Stimulated activated CD4-positive, alpha-beta T cell treated with anti-CD3 and anti-CD28 coated beads, Interleukin-12 subunit alpha, Interleukin-12 subunit beta, amount 100 ng/mL, for 24 hours (primary cell): Measurements from ENCODE around the gene NLRP3.
"Not testable (repeated sequence)": the region's sequence is repeated elsewhere in the genome, so short reads cannot be mapped to it uniquely, and the experiment has no call there.

ENCODE experiments used
- DNase-seq, 2 experiments: peaks; one replicate each; pipeline ENCODE4 v3.0.0-alpha.2; 2020; ENCODE audit warnings: low read depth in 2 of 2

The NLRP3 gene

GRCh38 chr1:247469141-247469535, 53.2 kb downstream of the NLRP3 start:
- DNase-seq: no peak

- not testable (repeated sequence) for DNase-seq
Measured at GRCh38 chr1:247470942-247471429, 55.0 kb downstream of the NLRP3 start.

GRCh38 chr1:247471445-247472016, 55.6 kb downstream of the NLRP3 start:
- DNase-seq: no peak

DNA sequence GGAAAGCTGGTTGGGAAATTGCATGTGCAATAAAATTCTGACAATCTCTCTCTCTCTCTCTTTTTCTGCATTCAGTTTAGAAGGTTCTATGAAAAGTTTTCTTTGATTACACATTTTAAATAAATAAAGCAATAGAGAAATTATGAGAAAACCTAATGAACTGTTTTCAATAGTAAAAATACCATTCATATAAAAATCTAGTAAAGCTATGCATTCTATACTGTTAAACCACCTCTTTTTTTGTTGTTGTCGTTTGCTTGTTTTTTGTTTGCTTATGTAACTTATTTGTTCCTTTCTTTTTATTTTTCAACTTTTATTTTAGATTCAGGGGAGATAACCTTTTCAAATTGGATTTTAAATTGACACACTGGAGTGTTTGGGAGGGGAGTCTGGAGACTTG, 56.1 kb downstream of the NLRP3 start:
- DNase-seq: no peak

DNA sequence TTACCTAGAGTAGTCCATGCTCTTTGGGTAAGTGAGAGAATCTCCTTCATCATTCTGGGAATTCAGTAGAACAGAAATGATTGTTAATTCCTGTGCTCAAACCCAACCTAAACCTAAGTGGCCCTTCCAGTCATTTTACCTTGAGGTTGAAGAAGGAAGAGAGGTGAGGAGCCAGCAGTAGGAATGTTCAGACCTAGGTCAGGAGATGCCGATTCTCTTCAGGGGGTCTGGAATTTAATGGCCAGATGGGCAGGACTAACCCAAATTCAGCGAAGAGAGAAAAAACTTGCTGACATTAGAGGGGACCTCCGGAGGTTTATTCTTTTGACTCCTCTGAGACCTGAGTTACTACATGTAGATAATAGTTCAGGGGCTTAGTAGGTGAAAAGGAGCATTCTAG, 58.4 kb downstream of the NLRP3 start:
- no peak for DNase-seq

GRCh38 chr1:247475793-247476192, 59.8 kb downstream of the NLRP3 start:
- no peak for DNase-seq

GRCh38 chr1:247476328-247477058, 60.5 kb downstream of the NLRP3 start:
- not testable (repeated sequence) for DNase-seq

DNA sequence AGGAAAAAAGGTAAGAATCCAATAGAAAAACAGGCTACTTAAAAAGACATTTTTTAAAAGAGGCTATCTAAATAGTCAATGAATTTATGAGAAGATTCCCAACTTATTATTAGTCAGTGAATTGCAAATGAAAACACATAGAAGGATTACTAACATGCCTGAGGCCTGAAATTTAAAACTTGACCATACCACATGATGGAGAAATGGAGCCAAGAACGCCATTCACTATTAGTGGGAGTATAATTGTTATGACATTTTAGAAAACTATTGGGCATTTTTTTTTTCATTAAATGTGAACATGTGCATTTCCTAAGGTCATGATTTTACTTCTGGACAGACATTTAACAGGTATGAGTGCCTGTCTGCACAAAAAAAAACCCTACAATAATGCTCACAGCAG, 66.8 kb downstream of the NLRP3 start:
- DNase-seq: no peak

GRCh38 chr1:247487057-247487456, 71.1 kb downstream of the NLRP3 start:
- DNase-seq: no peak

DNA sequence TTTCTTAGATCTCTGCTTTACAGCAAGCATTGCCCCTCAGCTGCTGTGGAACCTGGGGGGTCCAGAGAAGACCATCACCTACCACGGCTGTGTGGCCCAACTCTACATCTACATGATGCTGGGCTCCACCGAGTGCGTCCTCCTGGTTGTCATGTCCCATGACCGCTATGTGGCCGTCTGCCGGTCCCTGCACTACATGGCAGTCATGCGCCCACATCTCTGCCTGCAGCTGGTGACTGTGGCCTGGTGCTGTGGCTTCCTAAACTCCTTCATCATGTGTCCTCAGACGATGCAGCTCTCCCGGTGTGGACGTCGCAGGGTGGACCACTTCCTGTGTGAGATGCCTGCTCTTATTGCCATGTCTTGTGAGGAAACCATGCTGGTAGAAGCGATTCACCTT, 75.4 kb downstream of the NLRP3 start:
- no peak for DNase-seq

GRCh38 chr1:247493106-247493505, 77.1 kb downstream of the NLRP3 start:
- no peak for DNase-seq

- DNase-seq: no peak
Measured at GRCh38 chr1:247494767-247495166, 78.8 kb downstream of the NLRP3 start.

- DNase-seq: no peak
Measured at GRCh38 chr1:247496581-247497285, 80.8 kb downstream of the NLRP3 start.
